ENCODE results near the gene DAB2. TPM values are rescaled to one million over a fixed set of nuclear protein-coding genes. Genes with fewer than 3 reads are reported as not detected.

DAB2 gene
- total RNA-seq, 1 donor from 2014 or later: 63.6 TPM

GRCh38 chr5:39395521-39395920, 29.3 kb downstream of the DAB2 start:
- H3K9me3 Mint-ChIP-seq: no peaks in the 10 kb centered on the region
- H3K4me3 Mint-ChIP-seq: no peak overlapping the region
- H3K27me3 Mint-ChIP-seq (ENCODE audit: low read depth): no peaks in the 10 kb centered on the region
- H3K4me1 Mint-ChIP-seq: peaks cover 23% of the 10 kb centered on the region
- DNase-seq (ENCODE audit: low spot score in 2 of 2, unreplicated experiment in 2 of 2): no peak
- no peak for TF ChIP-seq CTCF (IDR thresholded peaks at IDR 0.05; ENCODE audit: unreplicated experiment)
- peaks cover 27% of the 10 kb centered on the region for H3K36me3 Mint-ChIP-seq
- H3K27ac Mint-ChIP-seq: no peak overlapping the region

GRCh38 chr5:39394946-39395345, 29.8 kb downstream of the DAB2 start:
- Mint-ChIP-seq H3K9me3 (no peaks in the 10 kb centered on the region), H3K36me3 (peaks cover 31% of the 10 kb centered on the region), H3K27me3 (ENCODE audit: low read depth) (no peaks in the 10 kb centered on the region), H3K27ac (no peak overlapping the region), H3K4me3 (no peak overlapping the region), H3K4me1 (peaks cover 19% of the 10 kb centered on the region)
- TF ChIP-seq CTCF (IDR thresholded peaks at IDR 0.05; ENCODE audit: unreplicated experiment): no peak
- DNase-seq (ENCODE audit: low spot score in 2 of 2, unreplicated experiment in 2 of 2): no peak

- Mint-ChIP-seq H3K27me3 (ENCODE audit: low read depth) (no peaks in the 10 kb centered on the region), H3K36me3 (peaks cover 41% of the 10 kb centered on the region), H3K9me3 (no peaks in the 10 kb centered on the region), H3K27ac (no peak overlapping the region), H3K4me1 (peaks cover 10% of the 10 kb centered on the region), H3K4me3 (no peak overlapping the region)
- no peak for TF ChIP-seq CTCF (IDR thresholded peaks at IDR 0.05; ENCODE audit: unreplicated experiment)
- no peak for DNase-seq (ENCODE audit: low spot score in 2 of 2, unreplicated experiment in 2 of 2)
These were observed 33.8 kb downstream of the DAB2 start for GRCh38 chr5:39390945-39391344.

- Mint-ChIP-seq H3K9me3 (no peaks in the 10 kb centered on the region), H3K27ac (no peak overlapping the region), H3K27me3 (ENCODE audit: low read depth) (no peaks in the 10 kb centered on the region), H3K4me3 (no peak overlapping the region), H3K4me1 (no peaks in the 10 kb centered on the region), H3K36me3 (peaks cover 44% of the 10 kb centered on the region)
- no peak for TF ChIP-seq CTCF (IDR thresholded peaks at IDR 0.05; ENCODE audit: unreplicated experiment)
- DNase-seq (ENCODE audit: low spot score in 2 of 2, unreplicated experiment in 2 of 2): no peak
These were observed 37.5 kb downstream of the DAB2 start for GRCh38 chr5:39387293-39387692.

- H3K27me3 Mint-ChIP-seq (ENCODE audit: low read depth): no peaks in the 10 kb centered on the region
- H3K27ac Mint-ChIP-seq: no peak overlapping the region
- H3K36me3 Mint-ChIP-seq: peaks cover 49% of the 10 kb centered on the region
- no peak for DNase-seq (ENCODE audit: low spot score in 2 of 2, unreplicated experiment in 2 of 2)
- no peaks in the 10 kb centered on the region for H3K4me1 Mint-ChIP-seq
- no peaks in the 10 kb centered on the region for H3K9me3 Mint-ChIP-seq
- H3K4me3 Mint-ChIP-seq: no peak overlapping the region
- no peak for TF ChIP-seq CTCF (IDR thresholded peaks at IDR 0.05; ENCODE audit: unreplicated experiment)
These were observed 40.5 kb downstream of the DAB2 start for GRCh38 chr5:39384271-39384670.

- Mint-ChIP-seq H3K9me3 (no peaks in the 10 kb centered on the region), H3K27me3 (ENCODE audit: low read depth) (no peaks in the 10 kb centered on the region), H3K36me3 (peaks cover 48% of the 10 kb centered on the region), H3K4me1 (no peaks in the 10 kb centered on the region), H3K4me3 (no peak overlapping the region), H3K27ac (no peak overlapping the region)
- TF ChIP-seq CTCF (IDR thresholded peaks at IDR 0.05; ENCODE audit: unreplicated experiment): no peak
- no peak for DNase-seq (ENCODE audit: low spot score in 2 of 2, unreplicated experiment in 2 of 2)
These were observed 43.4 kb downstream of the DAB2 start for GRCh38 chr5:39381376-39381775.
